Right lobe of liver (tissue), 4 donors: ENCODE results near the gene DIO3.

ENCODE experiments used
- CTCF ChIP-seq, 4 donors: fragments of 200-600 bp in 3 of 4; fragments of 450-650 bp in 1 of 4; IDR thresholded peaks; one replicate each; pipeline versions ENCODE4 v1.5.1 to v1.8.0; 2016 to 2022; ENCODE audit warnings: antibody characterized with exemption in 4 of 4, mild to moderate bottlenecking in 2 of 4
- POLR2A ChIP-seq: fragments of 450-650 bp; IDR thresholded peaks from one replicate; pipeline ENCODE4 v1.6.1; 2017; ENCODE audit warnings: antibody characterized with exemption, mild to moderate bottlenecking
- donor health status: DM: no; HTN: no; CAD: no.
- donor health status: DM: no; HTN: no; CAD: no.
- donor health status: DM: no; HTN: yes; CAD: no.

DNA sequence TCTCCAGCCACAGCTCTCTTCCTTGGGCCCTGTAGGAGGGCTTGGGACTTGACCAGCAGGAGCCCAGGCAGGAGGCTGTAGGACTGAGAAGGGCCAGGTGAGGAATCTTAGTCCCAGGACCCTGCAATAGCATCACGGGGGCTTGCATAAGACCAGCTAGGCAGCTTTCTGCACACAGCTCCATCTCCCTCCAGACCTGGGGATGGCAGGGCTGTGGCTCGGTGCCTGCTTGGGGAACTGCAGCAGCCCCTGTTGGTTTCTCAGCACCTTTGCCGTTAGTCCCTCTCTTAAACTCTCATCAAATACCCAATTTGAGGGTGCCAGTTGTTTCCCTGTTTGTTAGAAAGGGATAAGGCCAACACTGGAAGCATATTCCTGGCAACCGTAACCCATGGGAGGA, 14.3 kb downstream of the DIO3 start:
- TF ChIP-seq CTCF (IDR thresholded peaks at IDR 0.05) (no peak), POLR2A (no peak)
